Measurements from ENCODE around the gene PLEKHH2. TPM values are rescaled to one million over a fixed set of nuclear protein-coding genes. Genes with fewer than 3 reads are reported as not detected.

The PLEKHH2 gene
- total RNA-seq = 2.5 and 5.7 TPM in 2 replicates

GRCh38 chr2:43637030-43637803, at the start of gene PLEKHH2:
Gene PLEKHH2 (plus strand): TSS chr2:43637260. CDS start chr2:43644674, 7,414 bp downstream.

GRCh38 chr2:43595603-43596412, 41.3 kb upstream of the PLEKHH2 start, which contains the start of gene THADA:
Gene THADA (minus strand): TSS chr2:43596038. CDS start chr2:43592392, 3,646 bp downstream.

GRCh38 chr2:43676322-43677050, 39.4 kb downstream of the PLEKHH2 start, which contains the start of gene C1GALT1C1L:
Gene C1GALT1C1L (minus strand): TSS chr2:43676429. CDS start chr2:43676322, 107 bp downstream.

GRCh38 chr2:43773876-43774613, 137.0 kb downstream of the PLEKHH2 start, which contains the start of gene DYNC2LI1:
Gene DYNC2LI1 (plus strand): TSS chr2:43774039. CDS start chr2:43774139, 100 bp downstream.

Other genes starting within 250 kb of the PLEKHH2 start
- 34.9 and 35.3 TPM in 2 replicates for gene THADA, start 41.2 kb upstream of the PLEKHH2 start, total RNA-seq
- 0.50 and 1.0 TPM in 2 replicates for gene C1GALT1C1L, start 39.2 kb downstream of the PLEKHH2 start, total RNA-seq
- 19.2 and 25.2 TPM in 2 replicates for gene DYNC2LI1, start 136.8 kb downstream of the PLEKHH2 start, total RNA-seq
- not detected in 2 replicates for gene ABCG5, start 201.6 kb downstream of the PLEKHH2 start, total RNA-seq
- gene ABCG8, start 201.7 kb downstream of the PLEKHH2 start, total RNA-seq = not detected in 2 replicates